Caki2 (cell line): ENCODE results near the gene SP100. TPM values are rescaled to one million over a fixed set of nuclear protein-coding genes. Genes with fewer than 3 reads are reported as not detected.
A peak's percentile ranks its signal among the peaks of the same experiment; 100 is the strongest.

Experiments used
- DNase-seq: peaks from one replicate; pipeline ENCODE4 v3.0.0-alpha.2; 2015; ENCODE audit warnings: low read depth
- in situ Hi-C: cut with HindIII; loops from 2 replicates; pipeline ENCODE4 v1.10.0; 2016; ENCODE audit warnings: low sequenced_read_pairs, low pct_unique_long_range_greater_than_20kb, mixed read lengths
- total RNA-seq: library from RNA; depleted of rRNA; stranded (reverse); fragments of >200 nt; shearing (Covaris generic); gene quantifications from 2 replicates; pipeline ENCODE4 v1.2.3, GENCODE V29; 2014; ENCODE audit warnings: low replicate concordance

SP100 gene
- total RNA-seq, 1 experiment from 2014 or later = 46.4 TPM

DNA sequence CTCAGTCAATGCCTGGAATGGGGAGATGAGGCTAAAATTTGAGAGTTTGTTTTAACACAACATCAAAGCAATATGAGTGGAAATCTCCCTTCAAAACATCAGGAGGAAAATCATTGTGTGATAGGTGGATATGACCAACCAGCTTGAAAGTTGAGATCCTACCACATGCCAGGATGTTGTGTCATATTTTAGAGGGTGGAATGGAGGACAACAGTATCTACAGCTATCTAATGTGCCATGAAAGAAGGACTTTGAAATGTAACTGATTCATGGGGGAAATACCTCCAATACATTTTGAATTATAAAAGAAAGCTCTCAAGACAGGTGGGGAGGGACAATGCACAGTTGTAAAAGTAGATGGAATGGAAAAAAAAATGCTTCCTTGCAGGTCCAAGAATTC is 87.8 kb downstream of the SP100 start:
- DNase-seq = no peak
- in situ Hi-C loops = no loop called here

GRCh38 chr2:230505162-230505561 is 89.2 kb downstream of the SP100 start:
- in situ Hi-C loops = no loop called here
- DNase-seq = no peak

- in situ Hi-C loops = no loop called here
- DNase-seq = peak; percentile 78
Observed at GRCh38 chr2:230512955-230513748, 97.2 kb downstream of the SP100 start.

- no peak for DNase-seq
- in situ Hi-C loops = no loop called here
Observed at GRCh38 chr2:230520061-230520874, 104.3 kb downstream of the SP100 start.

DNA sequence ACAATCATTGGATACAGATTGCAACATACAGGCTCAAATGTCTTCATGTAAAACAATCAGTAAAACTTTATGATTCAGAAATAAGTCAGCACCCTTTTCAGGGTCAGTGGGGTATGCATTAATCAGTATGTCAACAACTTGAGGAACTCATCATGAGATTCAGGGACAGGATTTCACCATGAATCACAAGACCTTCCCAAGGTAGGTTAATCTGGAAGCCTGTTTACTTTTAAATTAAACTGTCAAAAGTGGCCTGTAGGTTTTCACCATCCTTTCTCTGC is 104.8 kb downstream of the SP100 start:
- in situ Hi-C loops = no loop called here
- peak; percentile 49 for DNase-seq

DNA sequence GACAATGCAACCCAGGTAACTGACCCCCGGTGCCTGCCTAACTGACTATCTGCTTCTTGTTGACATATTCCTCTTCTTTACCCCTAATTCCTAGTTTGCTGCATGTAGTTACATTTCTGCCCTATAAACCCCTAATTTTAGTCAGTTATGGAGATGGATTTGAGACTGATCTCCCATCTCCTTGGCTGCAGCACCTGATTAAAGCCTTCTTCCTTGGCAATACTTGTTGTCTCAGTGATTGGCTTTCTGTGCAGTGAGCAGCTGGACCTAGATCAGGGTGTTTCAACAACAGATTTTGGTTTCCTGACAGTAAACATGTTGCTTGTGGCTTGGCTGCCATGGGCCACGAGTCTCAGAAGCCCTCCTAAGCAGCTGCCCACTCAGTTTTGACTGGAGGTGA is 105.4 kb downstream of the SP100 start:
- in situ Hi-C loops = no loop called here
- DNase-seq = no peak

DNA sequence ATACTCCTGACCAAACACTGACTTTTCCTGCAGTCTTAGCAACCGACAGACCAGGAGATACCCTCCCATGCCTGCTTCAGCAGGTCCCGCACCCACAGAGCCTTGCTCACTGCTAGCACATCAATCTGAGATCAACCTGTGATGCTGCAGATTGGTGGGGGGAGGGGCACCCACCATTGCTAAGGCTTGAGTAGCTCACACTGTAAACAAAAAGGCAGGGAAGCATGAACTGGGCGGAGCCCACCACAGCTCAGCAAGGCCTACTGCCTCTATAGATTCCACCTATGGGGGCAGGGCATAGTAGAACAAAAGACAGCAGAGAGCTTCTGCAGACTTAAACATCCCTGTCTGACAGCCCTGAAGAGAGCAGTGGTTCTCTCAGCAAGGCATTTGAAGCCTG is 109.7 kb downstream of the SP100 start:
- in situ Hi-C loops = no loop called here
- no peak for DNase-seq

DNA sequence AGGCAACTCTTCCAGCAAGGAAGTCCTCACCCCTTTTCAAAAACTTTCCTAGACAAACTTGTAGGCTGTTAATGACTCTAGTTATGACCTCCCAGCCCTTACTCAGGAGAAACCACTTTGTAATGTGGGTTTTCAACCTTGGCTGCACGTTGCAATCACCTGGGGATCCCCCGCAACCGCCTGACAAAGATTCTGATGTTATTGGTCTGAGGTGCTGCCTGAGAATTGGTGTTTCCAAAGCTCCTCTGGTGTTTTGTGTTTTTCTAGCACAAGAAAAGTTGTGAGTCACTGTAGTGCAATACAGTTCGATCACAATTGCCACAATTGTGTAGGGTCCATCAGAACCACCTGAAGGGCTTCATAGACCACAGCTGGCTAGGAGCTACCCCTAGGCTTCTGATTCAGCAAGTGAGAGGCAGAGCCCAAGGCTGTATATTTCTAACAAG is 121.6 kb downstream of the SP100 start:
- in situ Hi-C loops = no loop called here
- no peak for DNase-seq

DNA sequence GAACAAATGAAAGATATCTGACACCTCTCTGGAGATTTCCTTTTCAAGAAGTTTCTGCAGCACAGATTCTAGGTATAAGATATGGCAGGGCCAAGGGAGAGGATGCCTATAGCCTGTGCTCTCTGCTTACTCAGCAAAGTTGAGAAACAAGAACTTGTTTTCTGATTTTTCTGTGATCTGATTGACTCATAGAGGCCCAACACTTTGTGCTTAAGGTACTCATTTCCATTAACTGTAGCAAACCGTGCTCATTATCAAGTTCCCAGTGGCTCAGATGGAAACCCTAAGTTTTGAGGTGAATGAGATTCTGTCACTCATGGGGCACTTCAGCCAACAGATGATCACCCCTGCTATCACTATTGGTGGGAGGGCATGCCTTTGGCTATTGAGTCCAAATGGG is 124.3 kb downstream of the SP100 start:
- no peak for DNase-seq
- in situ Hi-C loops = no loop called here

DNA sequence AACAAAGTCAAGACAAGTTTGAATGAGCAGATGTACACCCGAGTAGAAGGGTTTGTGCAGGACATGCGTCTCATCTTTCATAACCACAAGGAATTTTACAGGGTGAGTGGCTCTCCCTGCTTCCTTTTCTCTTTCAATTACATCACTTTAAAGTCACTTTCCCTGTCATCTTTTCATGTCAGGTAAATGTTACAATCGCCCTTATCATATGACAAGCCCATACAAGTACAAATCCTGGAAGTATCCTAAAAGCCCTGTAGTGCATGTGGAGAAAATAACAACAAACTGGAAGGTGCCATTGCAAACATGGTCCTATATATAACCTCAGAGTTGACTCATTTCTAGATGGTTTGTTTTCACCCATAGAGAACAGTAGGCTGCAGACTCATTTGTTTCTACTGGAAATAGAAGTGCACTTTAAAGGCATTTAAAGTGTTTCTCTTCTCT is 126.0 kb downstream of the SP100 start:
- DNase-seq = no peak
- in situ Hi-C loops = no loop called here

- in situ Hi-C loops = no loop called here
- DNase-seq = no peak
Observed at GRCh38 chr2:230542751-230543150, 126.8 kb downstream of the SP100 start.

DNA sequence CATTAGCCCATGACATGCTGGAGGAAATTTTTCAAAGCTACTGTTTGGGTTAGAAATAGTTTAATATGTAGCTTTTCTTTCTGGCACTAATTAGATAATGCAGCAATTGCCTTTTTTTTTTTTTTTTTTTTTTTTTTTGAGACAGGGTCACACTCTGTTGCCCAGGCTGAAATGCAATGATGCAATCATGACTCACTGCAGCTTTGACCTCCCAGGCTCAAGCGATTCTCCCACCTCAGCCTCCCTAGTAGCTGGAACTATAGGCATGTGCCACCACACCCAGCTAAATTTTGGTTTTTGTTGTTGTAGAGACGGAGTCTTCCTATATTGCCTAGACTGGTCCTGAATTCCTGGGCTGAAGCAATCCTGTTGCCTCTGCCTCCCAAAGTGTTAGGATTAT is 136.2 kb downstream of the SP100 start:
- DNase-seq = peak; percentile 42
- in situ Hi-C loops = no loop called here

DNA sequence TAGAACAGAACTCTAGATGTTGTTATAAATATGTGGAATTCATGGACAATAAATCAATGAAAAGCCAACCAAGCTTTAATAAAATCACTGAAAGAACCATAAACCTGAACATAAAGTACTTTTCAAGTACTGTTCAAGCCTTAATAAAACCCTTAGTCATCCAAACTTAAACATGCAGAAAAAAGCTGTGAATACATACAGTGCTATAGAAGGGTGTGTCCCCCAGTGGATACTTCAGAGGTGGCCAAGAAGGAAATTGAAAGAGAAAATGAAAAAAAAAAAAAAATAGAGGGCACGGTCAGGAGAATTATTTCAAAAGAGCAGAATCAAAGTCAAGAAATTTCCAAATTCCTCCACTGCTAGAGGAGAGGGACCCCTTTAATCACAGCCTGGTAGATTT is 141.1 kb downstream of the SP100 start:
- in situ Hi-C loops = no loop called here
- DNase-seq = no peak

- in situ Hi-C loops = no loop called here
- DNase-seq = no peak
Observed at GRCh38 chr2:230564805-230565779, 149.1 kb downstream of the SP100 start.

- in situ Hi-C loops = no loop called here
Observed at GRCh38 chr2:230569298-230569697, 153.3 kb downstream of the SP100 start.

GRCh38 chr2:230570987-230571386 is 155.0 kb downstream of the SP100 start:
- in situ Hi-C loops = no loop called here
- DNase-seq = no peak

More at GRCh38 chr2:230569298-230569697, 153.3 kb downstream of the SP100 start:
- DNase-seq = no peak

- in situ Hi-C loops = no loop called here
- DNase-seq = no peak
Observed at GRCh38 chr2:230575642-230576324, 159.8 kb downstream of the SP100 start.

- in situ Hi-C loops = no loop called here
- no peak for DNase-seq
Observed at GRCh38 chr2:230577114-230577513, 161.1 kb downstream of the SP100 start.
